DOHH2 (cell line): ENCODE data around the gene KCNQ1.

Source experiments
- CTCF ChIP-seq: fragments of 200-600 bp; sonication (generic); IDR thresholded peaks from one replicate; pipeline ENCODE4 v1.5.1; 2014; ENCODE audit warnings: antibody characterized with exemption, mild to moderate bottlenecking, low read depth, low read length; ENCODE audit not compliant: poor library complexity, severe bottlenecking
- EZH2phosphoT487 ChIP-seq: fragments of 200-600 bp; sonication (generic); IDR thresholded peaks from 2 replicates; pipeline ENCODE4 v1.6.1; 2017; ENCODE audit warnings: borderline replicate concordance, mild to moderate bottlenecking, antibody characterized with exemption, low read length, moderate library complexity, mixed read lengths

GRCh38 chr11:2730272-2731129, 285.7 kb downstream of the KCNQ1 start:
- no peak for TF ChIP-seq CTCF
- TF ChIP-seq EZH2phosphoT487, result no peak
